Suppressor macrophage treated with lipopolysaccharide for 4 hours (primary cell): Measurements from ENCODE around the gene TMEM121.
"Not testable (repeated sequence)": the region's sequence is repeated elsewhere in the genome, so short reads cannot be mapped to it uniquely, and the experiment has no call there.

Experiments used
- DNase-seq: peaks from one replicate; pipeline ENCODE4 v3.0.0-alpha.2; 2020

The TMEM121 gene

DNA sequence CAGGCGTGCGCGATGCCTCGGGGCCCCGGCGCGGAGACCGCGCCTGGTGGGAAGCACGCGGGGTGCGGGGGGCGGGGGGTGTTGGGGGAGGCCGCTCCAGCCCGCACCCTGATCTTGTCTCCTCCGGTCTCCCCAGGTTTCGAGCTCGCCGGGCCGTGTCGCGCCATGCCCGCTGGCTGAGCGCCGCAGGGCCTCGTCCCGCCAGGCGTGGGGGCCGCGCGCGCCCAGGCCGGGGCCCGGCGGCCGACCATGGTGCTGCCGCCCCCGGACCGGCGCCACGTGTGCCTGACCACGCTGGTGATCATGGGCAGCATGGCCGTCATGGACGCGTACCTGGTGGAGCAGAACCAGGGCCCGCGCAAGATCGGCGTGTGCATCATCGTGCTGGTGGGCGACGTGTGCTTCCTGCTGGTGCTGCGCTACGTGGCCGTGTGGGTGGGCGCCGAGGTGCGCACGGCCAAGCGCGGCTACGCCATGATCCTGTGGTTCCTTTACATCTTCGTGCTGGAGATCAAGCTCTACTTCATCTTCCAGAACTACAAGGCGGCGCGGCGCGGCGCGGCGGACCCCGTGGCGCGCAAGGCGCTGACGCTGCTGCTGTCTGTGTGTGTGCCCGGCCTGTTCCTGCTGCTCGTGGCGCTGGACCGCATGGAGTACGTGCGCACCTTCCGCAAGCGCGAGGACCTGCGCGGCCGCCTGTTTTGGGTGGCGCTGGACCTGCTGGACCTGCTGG is 2.4 kb downstream of the TMEM121 start:
- DNase-seq, result no peak

GRCh38 chr14:105529319-105529568 is 2.9 kb downstream of the TMEM121 start:
- DNase-seq, result no peak

DNA sequence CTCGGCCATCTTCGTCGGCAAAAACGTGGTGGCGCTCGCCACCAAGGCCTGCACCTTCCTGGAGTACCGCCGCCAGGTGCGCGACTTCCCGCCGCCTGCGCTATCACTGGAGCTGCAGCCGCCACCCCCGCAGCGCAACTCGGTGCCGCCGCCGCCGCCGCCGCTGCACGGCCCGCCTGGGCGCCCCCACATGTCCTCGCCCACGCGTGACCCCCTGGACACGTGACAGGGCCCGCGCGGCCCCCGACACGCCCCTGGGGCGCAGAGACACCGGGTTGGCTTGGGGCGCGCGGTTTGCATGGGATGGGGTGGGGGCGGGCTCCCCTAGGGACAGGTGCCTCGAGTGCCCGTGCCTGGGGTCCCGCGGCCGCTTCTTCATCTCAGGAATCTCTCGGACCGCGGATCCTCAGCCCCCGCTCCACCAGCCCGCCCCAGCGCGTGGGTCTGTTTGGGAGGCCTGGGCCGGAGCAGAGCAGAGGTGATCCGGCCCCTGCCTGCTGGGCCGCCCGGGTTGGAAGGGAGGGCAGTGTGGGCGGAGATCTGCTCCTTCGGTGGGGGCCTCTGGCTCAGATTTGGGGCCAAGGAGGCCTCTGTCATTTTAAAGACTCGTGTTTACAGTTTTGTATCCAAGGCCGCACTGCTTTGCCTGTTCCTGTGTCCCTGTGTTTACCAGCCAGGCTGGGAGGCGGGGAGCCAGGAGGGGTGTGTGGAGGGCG is 3.3 kb downstream of the TMEM121 start:
- DNase-seq, result no peak

GRCh38 chr14:105530285-105531087 is 4.1 kb downstream of the TMEM121 start:
- DNase-seq, result no peak

GRCh38 chr14:105531088-105531893 is 4.9 kb downstream of the TMEM121 start:
- no peak for DNase-seq

- no peak for DNase-seq
Measured at GRCh38 chr14:105531894-105532623, 5.7 kb downstream of the TMEM121 start.

DNA sequence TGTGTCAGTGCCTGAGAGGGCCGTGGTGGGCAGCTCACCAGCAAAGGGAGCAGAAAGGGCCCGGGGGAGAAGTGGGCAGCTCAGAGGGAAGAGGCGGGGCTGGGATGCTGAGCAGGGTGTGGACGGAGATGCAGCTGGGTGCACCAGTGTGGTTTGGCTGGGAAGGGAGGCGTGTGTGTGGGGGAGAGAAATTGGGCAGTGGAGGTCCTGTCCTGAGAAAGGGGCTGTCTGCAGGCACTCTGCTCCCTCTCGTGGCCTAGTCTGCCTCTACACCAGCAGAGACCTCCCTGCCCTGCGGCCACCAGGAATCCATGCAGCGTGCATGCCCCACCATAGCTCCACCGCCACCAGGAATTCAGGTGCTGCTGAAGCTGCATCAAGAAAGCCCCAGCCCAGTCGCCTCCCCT is 6.4 kb downstream of the TMEM121 start:
- no peak for DNase-seq

- DNase-seq, result no peak
Measured at GRCh38 chr14:105533391-105533790, 7.0 kb downstream of the TMEM121 start.

- no peak for DNase-seq
Measured at GRCh38 chr14:105533811-105534498, 7.6 kb downstream of the TMEM121 start.

DNA sequence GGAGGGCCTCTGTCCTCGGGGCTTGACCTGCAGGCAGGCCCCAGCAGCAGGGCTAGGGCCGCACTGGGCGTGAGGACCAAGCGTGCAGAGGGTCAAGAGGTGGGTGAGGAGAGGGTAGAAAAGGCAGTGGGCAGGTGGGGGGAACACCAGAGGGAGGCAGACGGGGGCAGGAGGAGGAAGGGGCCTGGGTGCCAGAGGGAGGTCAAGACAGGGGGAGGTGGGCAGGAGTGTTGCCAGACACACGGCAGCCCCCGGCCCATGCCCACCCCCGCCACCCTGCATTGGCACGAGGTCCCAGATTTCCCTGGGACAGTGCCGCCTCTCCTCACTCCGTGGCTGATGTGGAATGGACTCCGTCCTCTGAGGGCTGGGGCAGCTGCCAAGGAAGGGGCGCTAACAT is 8.2 kb downstream of the TMEM121 start:
- DNase-seq, result no peak

GRCh38 chr14:105536051-105536450 is 9.7 kb downstream of the TMEM121 start:
- no peak for DNase-seq

DNA sequence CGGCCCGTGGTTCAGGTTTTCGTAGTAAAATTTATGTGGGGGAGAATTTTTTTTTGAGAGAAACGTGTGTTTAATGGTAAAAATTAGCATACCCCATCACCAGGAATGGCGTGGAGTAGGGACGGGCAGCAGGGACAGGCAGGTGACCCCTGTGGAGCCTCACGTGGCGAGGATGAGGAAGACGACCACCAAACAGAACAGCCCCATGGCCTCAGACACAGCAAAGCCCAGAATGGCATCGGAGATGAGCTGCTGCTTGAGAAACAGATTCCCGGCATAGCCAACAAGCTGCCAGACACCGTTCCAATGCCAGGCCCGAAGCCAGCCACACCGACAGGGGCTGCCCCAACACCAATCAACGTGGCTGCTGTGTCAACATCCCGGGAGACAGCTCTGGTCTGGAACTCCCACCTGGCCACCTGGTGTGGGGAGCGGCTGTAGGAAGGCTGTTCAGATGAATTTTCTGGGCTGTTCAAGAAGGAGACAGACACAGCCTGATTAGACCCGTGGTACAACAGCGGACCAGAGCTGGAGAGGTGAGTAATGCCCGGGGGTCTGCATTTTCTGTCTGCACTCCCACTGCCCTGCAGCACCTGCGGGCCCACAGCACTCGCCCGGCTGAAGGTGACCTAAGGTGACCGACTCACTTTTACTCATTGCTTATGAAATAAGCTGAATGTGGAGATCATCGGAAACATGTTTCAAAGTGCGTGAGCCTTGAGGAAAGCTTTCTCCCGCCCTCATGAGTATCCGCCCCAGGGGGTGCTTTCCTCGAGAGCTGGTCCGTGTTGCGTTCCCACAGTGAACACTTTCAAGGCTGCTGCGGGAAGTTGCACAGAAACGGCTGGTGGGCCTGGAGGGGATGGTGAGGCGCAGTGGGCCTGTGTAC is 10.6 kb downstream of the TMEM121 start:
- no peak for DNase-seq

- DNase-seq, result peak; percentile 61
Measured at GRCh38 chr14:105537580-105538474, 11.4 kb downstream of the TMEM121 start.

GRCh38 chr14:105538481-105539049 is 12.2 kb downstream of the TMEM121 start:
- DNase-seq, result no peak

DNA sequence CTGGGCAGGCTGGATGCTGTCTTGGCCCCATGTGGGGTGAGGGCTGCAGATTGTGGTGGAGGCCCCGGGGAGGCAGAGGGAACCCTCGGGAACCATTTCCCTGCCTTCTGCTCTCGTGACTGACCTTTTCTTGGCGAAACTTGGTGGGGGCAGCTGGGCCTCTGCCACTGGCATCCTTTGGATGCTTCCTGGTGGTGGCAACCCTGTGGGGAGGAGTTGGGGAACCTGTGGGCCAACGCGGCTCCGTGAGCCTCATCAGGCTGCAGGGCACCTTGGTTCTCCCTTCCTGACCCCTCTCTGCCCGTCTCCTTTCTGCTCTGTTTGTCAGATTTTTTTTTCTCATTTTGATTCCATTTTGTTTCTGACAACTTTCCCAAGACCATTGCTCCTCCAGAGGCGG is 14.4 kb downstream of the TMEM121 start:
- no peak for DNase-seq

DNA sequence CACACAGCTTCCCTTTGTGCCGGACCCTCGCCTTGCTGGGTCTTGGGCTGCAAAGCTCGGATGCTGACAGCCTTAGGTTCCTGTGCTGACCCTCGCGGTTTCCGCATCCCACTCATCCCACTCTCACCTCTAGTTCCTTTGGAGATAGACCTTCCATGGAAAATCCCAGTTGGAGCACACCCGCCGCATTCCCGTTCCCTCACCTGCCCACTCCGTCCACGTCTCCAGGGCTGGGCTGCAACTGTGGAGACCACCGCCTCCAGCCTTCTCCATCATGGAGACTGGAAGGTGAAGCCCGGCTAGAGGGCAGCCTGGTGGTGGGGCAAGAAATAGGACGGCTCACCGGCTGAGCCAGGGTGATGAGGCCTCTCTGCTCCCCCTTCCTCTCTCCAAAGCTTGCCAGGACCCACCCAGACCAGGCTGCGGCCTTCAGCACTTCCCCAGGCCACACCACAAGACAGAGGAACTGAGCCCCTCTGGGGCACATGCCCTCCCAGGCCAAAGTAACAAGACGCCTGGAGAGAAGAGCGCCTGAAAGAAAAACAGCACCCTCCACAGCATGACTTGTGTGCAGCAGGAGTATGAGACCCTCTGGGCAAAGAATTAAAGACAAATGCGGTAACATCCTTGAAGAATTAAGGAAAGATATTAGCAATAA is 15.0 kb downstream of the TMEM121 start:
- no peak for DNase-seq

DNA sequence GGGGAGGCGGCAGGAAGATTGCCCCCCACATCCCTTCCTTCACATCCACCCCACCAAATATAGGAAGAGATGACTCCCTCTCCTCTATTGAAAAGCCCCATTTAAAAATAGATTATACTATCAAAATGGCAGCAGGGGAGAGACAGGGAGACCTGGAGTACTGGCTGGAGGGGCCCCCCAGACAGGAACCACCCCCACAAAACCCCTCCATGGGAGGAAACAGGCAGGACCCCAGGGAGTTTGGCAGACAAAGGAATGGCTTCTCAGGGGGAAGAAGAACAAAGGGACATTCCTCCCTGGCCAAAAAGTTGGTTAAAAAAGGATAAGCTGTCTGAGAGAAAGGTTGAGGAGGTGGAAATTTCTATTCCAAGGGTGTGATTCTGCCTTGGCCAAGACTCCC is 19.3 kb downstream of the TMEM121 start:
- DNase-seq, result not testable (repeated sequence)

DNA sequence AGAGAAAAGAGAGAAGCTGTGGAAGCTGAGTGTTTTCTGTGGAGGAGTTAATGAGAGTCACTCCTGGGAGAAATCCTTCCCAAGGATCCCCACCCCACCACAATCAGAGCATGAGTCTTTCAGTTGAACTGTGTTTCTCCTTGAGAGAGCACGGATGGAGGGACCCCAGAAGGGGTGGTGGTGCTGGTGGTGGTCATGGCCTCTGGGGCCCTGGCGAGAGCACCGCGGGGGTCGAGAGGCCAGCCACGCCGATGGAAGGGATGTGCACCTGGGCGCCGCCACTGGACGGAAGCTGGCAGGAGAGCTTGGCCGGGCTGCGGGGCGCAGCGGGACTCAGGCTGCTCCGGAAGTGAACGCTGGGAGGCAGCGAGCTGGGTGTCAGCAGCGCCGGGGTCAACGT is 20.0 kb downstream of the TMEM121 start:
- not testable (repeated sequence) for DNase-seq

GRCh38 chr14:105547072-105547471 is 20.7 kb downstream of the TMEM121 start:
- DNase-seq, result not testable (repeated sequence)
